ENCODE data around the gene PPP1R1A.

The PPP1R1A gene

GRCh38 chr12:54593135-54593534 is 4.7 kb upstream of the PPP1R1A start:
- Histone ChIP-seq H3K4me3 (replicated peaks; ENCODE audit: low read depth, low read length) (no peak overlapping the region), H3K36me3 (ENCODE audit: control insufficient read depth, insufficient read depth, low read length) (no peaks in the 10 kb centered on the region), H3K27me3 (replicated peaks; ENCODE audit: control insufficient read depth, insufficient read depth, low read length) (peaks cover 6% of the 10 kb centered on the region)
- no peak for DNase-seq (ENCODE audit: extremely low read depth, insufficient read length)
- TF ChIP-seq CTCF (IDR thresholded peaks at IDR 0.05; ENCODE audit: insufficient read depth, low read length, poor library complexity, severe bottlenecking), result no peak

GRCh38 chr12:54592316-54592715 is 3.9 kb upstream of the PPP1R1A start:
- no peak for DNase-seq (ENCODE audit: extremely low read depth, insufficient read length)
- H3K27me3 ChIP-seq (replicated peaks; ENCODE audit: control insufficient read depth, insufficient read depth, low read length), result peaks cover 9% of the 10 kb centered on the region
- H3K4me3 ChIP-seq (replicated peaks; ENCODE audit: low read depth, low read length), result no peak overlapping the region
- no peak for TF ChIP-seq CTCF (IDR thresholded peaks at IDR 0.05; ENCODE audit: insufficient read depth, low read length, poor library complexity, severe bottlenecking)
- no peaks in the 10 kb centered on the region for H3K36me3 ChIP-seq (ENCODE audit: control insufficient read depth, insufficient read depth, low read length)

- H3K27me3 ChIP-seq (replicated peaks; ENCODE audit: control insufficient read depth, insufficient read depth, low read length), result peaks cover 9% of the 10 kb centered on the region
- DNase-seq (ENCODE audit: extremely low read depth, insufficient read length), result no peak
- no peak overlapping the region for H3K4me3 ChIP-seq (replicated peaks; ENCODE audit: low read depth, low read length)
- TF ChIP-seq CTCF (IDR thresholded peaks at IDR 0.05; ENCODE audit: insufficient read depth, low read length, poor library complexity, severe bottlenecking), result no peak
- no peaks in the 10 kb centered on the region for H3K36me3 ChIP-seq (ENCODE audit: control insufficient read depth, insufficient read depth, low read length)
Observed at GRCh38 chr12:54590978-54591591, 2.6 kb upstream of the PPP1R1A start.

GRCh38 chr12:54589964-54590363 is 1.5 kb upstream of the PPP1R1A start:
- H3K36me3 ChIP-seq (ENCODE audit: control insufficient read depth, insufficient read depth, low read length), result no peaks in the 10 kb centered on the region
- no peak overlapping the region for H3K4me3 ChIP-seq (replicated peaks; ENCODE audit: low read depth, low read length)
- TF ChIP-seq CTCF (IDR thresholded peaks at IDR 0.05; ENCODE audit: insufficient read depth, low read length, poor library complexity, severe bottlenecking), result no peak
- no peak for DNase-seq (ENCODE audit: extremely low read depth, insufficient read length)
- H3K27me3 ChIP-seq (replicated peaks; ENCODE audit: control insufficient read depth, insufficient read depth, low read length), result peaks cover 9% of the 10 kb centered on the region

GRCh38 chr12:54588890-54589267 is 420 bp upstream of the PPP1R1A start:
- Histone ChIP-seq H3K4me3 (replicated peaks; ENCODE audit: low read depth, low read length) (no peak overlapping the region), H3K27me3 (replicated peaks; ENCODE audit: control insufficient read depth, insufficient read depth, low read length) (peaks cover 9% of the 10 kb centered on the region), H3K36me3 (ENCODE audit: control insufficient read depth, insufficient read depth, low read length) (no peaks in the 10 kb centered on the region)
- TF ChIP-seq CTCF (IDR thresholded peaks at IDR 0.05; ENCODE audit: insufficient read depth, low read length, poor library complexity, severe bottlenecking), result no peak
- no peak for DNase-seq (ENCODE audit: extremely low read depth, insufficient read length)

All from GM06990 (cell line).